ENCODE measurements around the gene ACOXL.

GRCh38 chr2:110764931-110765330 is 32.6 kb downstream of the ACOXL start:
- TF ChIP-seq POLR2A (IDR thresholded peaks at IDR 0.05) = no peak
- no peak for TF ChIP-seq CTCF (IDR thresholded peaks at IDR 0.05)

Measured in testis (tissue), 2 donors.